Tibial nerve (tissue), 4 donors: ENCODE data around the gene CABYR.

ENCODE experiments used
- EP300 ChIP-seq, 2 donors: sonication (generic); formaldehyde crosslinking; IDR thresholded peaks; one replicate each; pipeline ENCODE4 v1.6.1; 2017; ENCODE audit warnings: antibody characterized with exemption in 2 of 2, mild to moderate bottlenecking in 1 of 2
- TF ChIP-seq, protein P1 (sequence below), 5 experiments: fragments of 200-600 bp in 3 of 5; fragments of 450-650 bp in 2 of 5; sonication (generic) in 3 of 5; IDR thresholded peaks; one replicate each; pipeline ENCODE4 v1.5.1; 2016 to 2019; ENCODE audit warnings: antibody characterized with exemption in 5 of 5, mild to moderate bottlenecking in 3 of 5, moderate library complexity in 2 of 5

DNA sequence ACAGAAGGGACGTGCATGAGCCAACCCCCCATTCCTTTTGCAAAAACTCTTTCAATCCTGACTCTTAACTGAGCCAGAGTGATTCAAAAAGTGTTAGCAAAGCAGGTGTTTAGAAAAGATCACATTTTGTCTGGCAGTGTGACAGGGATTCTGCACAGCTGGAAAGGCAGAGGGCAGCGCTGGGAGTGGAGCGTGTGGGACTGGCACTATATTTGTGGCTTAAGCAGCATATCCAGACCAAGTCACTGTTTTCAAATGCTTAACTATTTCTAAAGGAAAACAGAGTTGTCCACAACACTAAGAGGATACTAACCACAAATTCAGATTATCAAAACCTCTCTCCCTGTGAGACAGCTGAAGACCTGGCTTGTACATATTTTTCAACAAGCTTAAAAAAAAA is 19.0 kb downstream of the CABYR start:
- TF ChIP-seq EP300 (IDR thresholded peaks at IDR 0.05) = no peak
- TF ChIP-seq, protein P1, sequence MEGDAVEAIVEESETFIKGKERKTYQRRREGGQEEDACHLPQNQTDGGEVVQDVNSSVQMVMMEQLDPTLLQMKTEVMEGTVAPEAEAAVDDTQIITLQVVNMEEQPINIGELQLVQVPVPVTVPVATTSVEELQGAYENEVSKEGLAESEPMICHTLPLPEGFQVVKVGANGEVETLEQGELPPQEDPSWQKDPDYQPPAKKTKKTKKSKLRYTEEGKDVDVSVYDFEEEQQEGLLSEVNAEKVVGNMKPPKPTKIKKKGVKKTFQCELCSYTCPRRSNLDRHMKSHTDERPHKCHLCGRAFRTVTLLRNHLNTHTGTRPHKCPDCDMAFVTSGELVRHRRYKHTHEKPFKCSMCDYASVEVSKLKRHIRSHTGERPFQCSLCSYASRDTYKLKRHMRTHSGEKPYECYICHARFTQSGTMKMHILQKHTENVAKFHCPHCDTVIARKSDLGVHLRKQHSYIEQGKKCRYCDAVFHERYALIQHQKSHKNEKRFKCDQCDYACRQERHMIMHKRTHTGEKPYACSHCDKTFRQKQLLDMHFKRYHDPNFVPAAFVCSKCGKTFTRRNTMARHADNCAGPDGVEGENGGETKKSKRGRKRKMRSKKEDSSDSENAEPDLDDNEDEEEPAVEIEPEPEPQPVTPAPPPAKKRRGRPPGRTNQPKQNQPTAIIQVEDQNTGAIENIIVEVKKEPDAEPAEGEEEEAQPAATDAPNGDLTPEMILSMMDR (IDR thresholded peaks at IDR 0.05) = no peak
